ENCODE results near the gene IFT88. TPM values are rescaled to one million over a fixed set of nuclear protein-coding genes. Genes with fewer than 3 reads are reported as not detected.

The IFT88 gene
- total and polyA plus RNA-seq, 2 of the 4 experiments (the other 2 are of a cell fraction) = 5.5 to 8.6 TPM

- H2AK9ac ChIP-seq (replicated peaks; ENCODE audit: low read depth, low read length, poor library complexity) = no peak overlapping the region
- intact Hi-C loops (cut with micrococcal nuclease) (loop anchor here (5.0 kb wide), 1 partner anchor 763 kb away; no protein-coding TSS in a partner anchor), dilution Hi-C loops (cut with HindIII; ENCODE audit: low sequenced_read_pairs, unreplicated experiment) (no loop called here), in situ Hi-C loops (cut with MboI; ENCODE audit: low sequenced_read_pairs) (loop anchor here (25.0 kb wide), 1 partner anchor 527 kb away; the partner anchor contains the start of gene GJB2)
- no peak overlapping the region for H3K4me2 ChIP-seq (ENCODE audit: low read depth, low read length)
- no peaks in the 10 kb centered on the region for H3K9me3 ChIP-seq (ENCODE audit: control insufficient read depth, insufficient read depth, low read length)
- no peak overlapping the region for H3K18ac ChIP-seq (ENCODE audit: low read depth, low read length)
- ChIA-PET CTCF (interaction anchor here (0.9 to 2.1 kb wide), 5 partner anchors 9 to 211 kb away, joined by 3 to 8 read pairs (median 4); partner anchors contain the start of gene IL17D), POLR2A (ENCODE audit: unreplicated experiment) (no interaction called here)
- H2BK120ac ChIP-seq (ENCODE audit: low read depth, low read length) = no peak overlapping the region
- no peak for DNase-seq
- no peaks in the 10 kb centered on the region for H4K20me1 ChIP-seq (ENCODE audit: insufficient read depth, low read length)
- no peak overlapping the region for H2BK5ac ChIP-seq (ENCODE audit: low read depth, low read length, poor library complexity, severe bottlenecking)
- H3K56ac ChIP-seq (ENCODE audit: extremely low read depth, insufficient read depth, low read length) = no peak overlapping the region
- peaks cover 9% of the 10 kb centered on the region for H3K4me1 ChIP-seq (ENCODE audit: control insufficient read depth, insufficient read depth, low read length)
- no peak overlapping the region for H3K4ac ChIP-seq (ENCODE audit: low read depth, low read length)
- H2BK15ac ChIP-seq (ENCODE audit: low read depth, low read length) = no peak overlapping the region
- H4K91ac ChIP-seq (ENCODE audit: insufficient read depth, low read depth, low read length) = no peak overlapping the region
- H3K14ac ChIP-seq (replicated peaks; ENCODE audit: low read depth, low read length) = no peak overlapping the region
- H3K23ac ChIP-seq (ENCODE audit: low read depth, low read length) = no peak overlapping the region
- WGBS, 2 experiments (ENCODE audit: extremely low coverage in 2 of 2, insufficient read length in 1 of 2) = no CpG with 5 or more reads among the region's 8 CpGs
- TF ChIP-seq RFX5 (IDR thresholded peaks at IDR 0.05; ENCODE audit: low read depth, low read length) = no peak
- TF ChIP-seq POLR2A (IDR thresholded peaks at IDR 0.05; ENCODE audit: low read depth, low read length) = no peak
- TF ChIP-seq MAZ (IDR thresholded peaks at IDR 0.05; ENCODE audit: borderline replicate concordance, low read depth, low read length) = no peak
- no peak for TF ChIP-seq FOS (IDR thresholded peaks at IDR 0.05; ENCODE audit: low read depth, low read length)
- TF ChIP-seq ELK1 (IDR thresholded peaks at IDR 0.05; ENCODE audit: borderline replicate concordance, low read depth, low read length) = no peak
- no peak for TF ChIP-seq CHD1 (IDR thresholded peaks at IDR 0.05; ENCODE audit: low read depth, low read length)
- no peak for TF ChIP-seq MXI1 (IDR thresholded peaks at IDR 0.05; ENCODE audit: borderline replicate concordance, low read depth, low read length)
- no peak for TF ChIP-seq CEBPB (IDR thresholded peaks at IDR 0.05; ENCODE audit: low read depth, low read length)
- TF ChIP-seq RAD21 (IDR thresholded peaks at IDR 0.05; ENCODE audit: low read length) = no peak
- TF ChIP-seq SMC3 (IDR thresholded peaks at IDR 0.05; ENCODE audit: low read depth, low read length) = no peak
- TF ChIP-seq MAFK (IDR thresholded peaks at IDR 0.05; ENCODE audit: low read depth, low read length) = no peak
- no peak for TF ChIP-seq CTCF (conservative IDR thresholded peaks at IDR 0.05; ENCODE audit: low read depth, low read length)
- no peak for TF ChIP-seq RCOR1 (IDR thresholded peaks at IDR 0.05; ENCODE audit: insufficient replicate concordance, low read length)
- no peak for TF ChIP-seq USF2 (IDR thresholded peaks at IDR 0.05; ENCODE audit: low read depth, low read length)
- no peak for TF ChIP-seq BHLHE40 (IDR thresholded peaks at IDR 0.05; ENCODE audit: low read depth, low read length)
- no peak for TF ChIP-seq NFE2L2 (IDR thresholded peaks at IDR 0.05; ENCODE audit: low read depth, low read length)
- no peaks in the 10 kb centered on the region for H3K79me1 ChIP-seq (ENCODE audit: low read depth in 1 of 2, low read length in 2 of 2)
- H3K9ac ChIP-seq (ENCODE audit: low read depth, low read length) = no peak overlapping the region
- no peak overlapping the region for H4K8ac ChIP-seq (ENCODE audit: low read depth in 2 of 2, low read length in 2 of 2)
- no peak overlapping the region for H3K27ac ChIP-seq (ENCODE audit: insufficient read depth, low read length)
- H2AFZ ChIP-seq (replicated peaks; ENCODE audit: low read length, poor library complexity) = no peak overlapping the region
- peaks cover 4% of the 10 kb centered on the region; the same call in 1 of the 2 replicates for H3K9me1 ChIP-seq (ENCODE audit: insufficient read depth, low read length)
- no peak overlapping the region for H3K4me3 ChIP-seq (ENCODE audit: insufficient read depth, low read depth, low read length)
- no peak for ATAC-seq (ENCODE audit: low read depth)
- no peaks in the 10 kb centered on the region for H3K36me3 ChIP-seq (ENCODE audit: control insufficient read depth, insufficient read depth, low read length)
- H3K27me3 ChIP-seq (ENCODE audit: control insufficient read depth, insufficient read depth, low read length) = peaks cover 1% of the 10 kb centered on the region; the same call in 1 of the 2 replicates
- H2BK20ac ChIP-seq (ENCODE audit: low read depth, low read length) = no peak overlapping the region
- BruUV-seq (replicated peaks) = no TSS peak
- no peak overlapping the region for H4K5ac ChIP-seq (ENCODE audit: low read depth, low read length)
- H2AK5ac ChIP-seq (ENCODE audit: low read depth, low read length) = no peak overlapping the region
Observed at GRCh38 chr13:20714161-20714560, 147.2 kb downstream of the IFT88 start.

All from IMR-90 (cell line).